Activated CD8-positive, alpha-beta T cell treated with anti-CD3 and anti-CD28 coated beads for 36 hours (primary cell): ENCODE data around the gene PCP4. TPM values are rescaled to one million over a fixed set of nuclear protein-coding genes. Genes with fewer than 3 reads are reported as not detected.
"Not testable (repeated sequence)": the region's sequence is repeated elsewhere in the genome, so short reads cannot be mapped to it uniquely, and the experiment has no call there.

ENCODE experiments used
- ATAC-seq: fragments of 200-7000 bp; cut with Tn5 transposase; one replicate; pipeline ENCODE4 v1.10.0; 2021; ENCODE audit warnings: mild to moderate bottlenecking, moderate library complexity
- CTCF ChIA-PET: fragments of 350-600 bp; sonication (Branson Sonifier 250); formaldehyde crosslinking; loops from one replicate; lab custom pipeline; 2021; ENCODE audit warnings: antibody characterized with exemption; lab: Charles Lee
- POLR2A ChIA-PET: fragments of 350-600 bp; sonication (Branson Sonifier 250); formaldehyde crosslinking; loops from one replicate; lab custom pipeline; 2021; ENCODE audit warnings: antibody characterized with exemption; lab: Charles Lee
- DNase-seq: peaks from one replicate; pipeline ENCODE4 v3.0.0-alpha.2; 2020
- H3K27ac Mint-ChIP-seq: one replicate; pipeline ENCODE4 v1.8.0; 2021; ENCODE audit warnings: mild to moderate bottlenecking, mixed read lengths
- H3K27me3 Mint-ChIP-seq: one replicate; pipeline ENCODE4 v1.8.0; 2021; ENCODE audit warnings: mixed read lengths
- H3K36me3 Mint-ChIP-seq: one replicate; pipeline ENCODE4 v1.8.0; 2021; ENCODE audit warnings: low read depth, mixed read lengths
- H3K4me1 Mint-ChIP-seq: one replicate; pipeline ENCODE4 v1.8.0; 2021; ENCODE audit warnings: low read depth, mixed read lengths
- H3K4me3 Mint-ChIP-seq: one replicate; pipeline ENCODE4 v1.8.0; 2021; ENCODE audit warnings: mild to moderate bottlenecking, moderate library complexity, mixed read lengths
- H3K9me3 Mint-ChIP-seq: one replicate; pipeline ENCODE4 v1.8.0; 2021; ENCODE audit warnings: mixed read lengths
- intact Hi-C: fragments of 100-400 bp; cut with micrococcal nuclease; formaldehyde crosslinking; loops from one replicate; pipeline ENCODE4 v1.10.0; 2022
- total RNA-seq, 2 experiments: library from RNA; stranded (reverse); gene quantifications; one replicate each; pipeline ENCODE4 v1.2.3, GENCODE V29; 2021
- TF ChIP-seq, protein P1 (sequence below): fragments of 200-600 bp; IDR thresholded peaks from one replicate; pipeline ENCODE4 v1.8.0; 2022; ENCODE audit warnings: antibody characterized with exemption, mild to moderate bottlenecking

The PCP4 gene
- total RNA-seq, 2 experiments from 2014 or later: not detected

DNA sequence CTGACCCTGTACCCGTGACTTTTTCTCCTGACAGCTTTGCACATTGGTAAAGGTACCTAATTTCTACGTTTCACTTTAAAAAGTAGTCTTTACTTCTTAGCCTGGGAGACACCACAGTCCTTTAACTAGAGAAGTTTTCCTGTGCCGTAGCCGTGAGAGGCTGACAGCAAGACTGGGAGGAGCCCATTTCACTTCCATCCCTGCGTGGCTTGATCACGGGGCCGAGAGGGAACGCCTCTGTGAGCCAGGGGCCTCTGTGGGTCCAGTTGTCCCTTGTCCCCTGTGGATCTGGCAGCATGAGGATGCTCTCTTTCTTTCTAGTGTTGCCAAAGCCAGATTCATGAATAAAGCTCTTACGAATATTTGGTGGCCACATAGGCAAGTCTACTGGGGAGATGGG lies 21.6 kb downstream of the PCP4 start:
- TF ChIP-seq, protein P1, sequence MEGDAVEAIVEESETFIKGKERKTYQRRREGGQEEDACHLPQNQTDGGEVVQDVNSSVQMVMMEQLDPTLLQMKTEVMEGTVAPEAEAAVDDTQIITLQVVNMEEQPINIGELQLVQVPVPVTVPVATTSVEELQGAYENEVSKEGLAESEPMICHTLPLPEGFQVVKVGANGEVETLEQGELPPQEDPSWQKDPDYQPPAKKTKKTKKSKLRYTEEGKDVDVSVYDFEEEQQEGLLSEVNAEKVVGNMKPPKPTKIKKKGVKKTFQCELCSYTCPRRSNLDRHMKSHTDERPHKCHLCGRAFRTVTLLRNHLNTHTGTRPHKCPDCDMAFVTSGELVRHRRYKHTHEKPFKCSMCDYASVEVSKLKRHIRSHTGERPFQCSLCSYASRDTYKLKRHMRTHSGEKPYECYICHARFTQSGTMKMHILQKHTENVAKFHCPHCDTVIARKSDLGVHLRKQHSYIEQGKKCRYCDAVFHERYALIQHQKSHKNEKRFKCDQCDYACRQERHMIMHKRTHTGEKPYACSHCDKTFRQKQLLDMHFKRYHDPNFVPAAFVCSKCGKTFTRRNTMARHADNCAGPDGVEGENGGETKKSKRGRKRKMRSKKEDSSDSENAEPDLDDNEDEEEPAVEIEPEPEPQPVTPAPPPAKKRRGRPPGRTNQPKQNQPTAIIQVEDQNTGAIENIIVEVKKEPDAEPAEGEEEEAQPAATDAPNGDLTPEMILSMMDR: no peak
- Mint-ChIP-seq H3K4me1 (no peaks in the 10 kb centered on the region), H3K9me3 (no peaks in the 10 kb centered on the region), H3K36me3 (no peaks in the 10 kb centered on the region), H3K27ac (no peak overlapping the region), H3K27me3 (no peaks in the 10 kb centered on the region), H3K4me3 (no peak overlapping the region)
- CTCF ChIA-PET: no interaction called here
- intact Hi-C loops: no loop called here
- DNase-seq (no peak), ATAC-seq (no peak)
- POLR2A ChIA-PET: no interaction called here

DNA sequence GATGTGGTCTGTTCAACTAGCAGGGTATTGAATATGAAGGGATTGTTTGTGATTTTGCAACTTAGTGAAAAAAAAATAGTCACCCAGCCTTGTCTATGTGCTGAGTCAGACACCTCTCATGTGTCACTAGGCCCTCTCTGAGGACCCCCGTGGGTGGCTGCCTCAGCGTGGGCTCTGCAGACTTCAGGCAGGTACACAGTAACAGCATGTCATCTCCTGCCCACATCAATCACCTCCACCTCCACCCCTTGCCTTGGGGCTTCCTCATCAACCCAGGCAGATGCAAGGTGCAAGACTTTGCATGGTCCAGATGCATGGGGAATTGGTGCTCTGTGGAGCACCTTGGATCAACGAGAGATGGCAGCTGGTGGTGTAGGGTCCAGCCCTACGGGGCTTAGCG lies 23.9 kb downstream of the PCP4 start:
- POLR2A ChIA-PET: no interaction called here
- intact Hi-C loops: no loop called here
- TF ChIP-seq, protein P1: no peak
- H3K27ac Mint-ChIP-seq: no peak overlapping the region
- H3K27me3 Mint-ChIP-seq: no peaks in the 10 kb centered on the region
- DNase-seq (no peak), ATAC-seq (no peak)
- peaks cover under 1% of the 10 kb centered on the region for H3K9me3 Mint-ChIP-seq
- no peak overlapping the region for H3K4me3 Mint-ChIP-seq
- H3K4me1 Mint-ChIP-seq: no peaks in the 10 kb centered on the region
- CTCF ChIA-PET: no interaction called here
- no peaks in the 10 kb centered on the region for H3K36me3 Mint-ChIP-seq

GRCh38 chr21:39891863-39892262 lies 24.6 kb downstream of the PCP4 start:
- DNase-seq, H3K4me1 Mint-ChIP-seq, ATAC-seq, POLR2A ChIA-PET, H3K36me3 Mint-ChIP-seq, CTCF ChIA-PET, H3K9me3 Mint-ChIP-seq, H3K27ac Mint-ChIP-seq, H3K27me3 Mint-ChIP-seq, H3K4me3 Mint-ChIP-seq, intact Hi-C loops: not testable (repeated sequence)

GRCh38 chr21:39900491-39900890 lies 33.3 kb downstream of the PCP4 start:
- H3K36me3 Mint-ChIP-seq: no peaks in the 10 kb centered on the region
- H3K27me3 Mint-ChIP-seq: no peaks in the 10 kb centered on the region
- ChIA-PET POLR2A (no interaction called here), CTCF (no interaction called here)
- H3K27ac Mint-ChIP-seq: no peak overlapping the region
- ATAC-seq: no peak
- H3K4me1 Mint-ChIP-seq: no peaks in the 10 kb centered on the region
- H3K9me3 Mint-ChIP-seq: peaks cover 3% of the 10 kb centered on the region
- DNase-seq: no peak
- TF ChIP-seq, protein P1: no peak
- no peak overlapping the region for H3K4me3 Mint-ChIP-seq
- intact Hi-C loops: no loop called here

DNA sequence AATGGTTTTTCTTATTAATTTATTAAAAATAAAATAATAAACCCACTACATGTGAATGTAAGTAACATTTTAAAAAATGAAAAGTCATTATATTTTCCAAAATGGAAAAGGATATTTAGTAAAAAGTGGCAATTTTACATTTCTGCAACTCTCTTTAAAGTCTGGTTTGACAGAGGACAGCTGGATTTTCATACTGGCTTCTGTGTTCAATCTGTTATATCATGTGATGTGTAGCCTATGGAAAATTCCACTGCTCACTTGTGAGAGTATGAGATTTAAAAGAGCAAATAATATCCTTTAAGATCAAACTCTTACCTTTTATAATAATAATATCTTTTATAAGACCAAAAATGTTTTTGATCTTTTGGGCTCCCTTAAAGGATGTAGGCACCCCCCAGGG lies 33.7 kb downstream of the PCP4 start:
- CTCF ChIA-PET: no interaction called here
- no peaks in the 10 kb centered on the region for H3K4me1 Mint-ChIP-seq
- TF ChIP-seq, protein P1: no peak
- H3K27ac Mint-ChIP-seq: no peak overlapping the region
- H3K27me3 Mint-ChIP-seq: no peaks in the 10 kb centered on the region
- H3K36me3 Mint-ChIP-seq: no peaks in the 10 kb centered on the region
- no peak for ATAC-seq
- H3K9me3 Mint-ChIP-seq: peaks cover 3% of the 10 kb centered on the region
- POLR2A ChIA-PET: no interaction called here
- DNase-seq: no peak
- intact Hi-C loops: no loop called here
- no peak overlapping the region for H3K4me3 Mint-ChIP-seq

DNA sequence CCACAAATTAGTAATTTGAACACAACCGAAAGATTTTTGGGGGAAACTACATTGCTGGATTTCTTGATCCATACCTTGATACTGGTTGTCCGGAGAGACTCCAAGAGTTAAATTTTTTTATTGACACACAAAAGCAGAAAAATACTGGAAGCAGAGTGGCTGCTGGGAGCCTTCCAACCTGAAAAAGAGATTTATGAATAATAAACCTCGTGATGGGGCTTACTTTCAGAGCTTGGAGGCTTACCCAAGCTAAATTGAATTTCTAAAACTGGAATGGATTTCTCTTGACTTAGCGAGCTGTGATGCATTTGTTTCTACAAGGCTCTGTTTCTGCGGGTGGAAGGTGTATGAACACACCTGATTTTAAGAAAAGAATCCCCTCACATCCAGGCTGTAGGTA lies 35.7 kb downstream of the PCP4 start:
- TF ChIP-seq, protein P1: no peak
- no peak overlapping the region for H3K27ac Mint-ChIP-seq
- no peaks in the 10 kb centered on the region for H3K36me3 Mint-ChIP-seq
- no peaks in the 10 kb centered on the region for H3K27me3 Mint-ChIP-seq
- ATAC-seq (no peak), DNase-seq (no peak)
- no peaks in the 10 kb centered on the region for H3K9me3 Mint-ChIP-seq
- intact Hi-C loops: no loop called here
- ChIA-PET POLR2A (no interaction called here), CTCF (no interaction called here)
- no peaks in the 10 kb centered on the region for H3K4me1 Mint-ChIP-seq
- H3K4me3 Mint-ChIP-seq: no peak overlapping the region
